ENCODE measurements around the gene ANKEF1. TPM values are rescaled to one million over a fixed set of nuclear protein-coding genes. Genes with fewer than 3 reads are reported as not detected.
A peak's percentile ranks its signal among the peaks of the same experiment; 100 is the strongest.

The ANKEF1 gene
- total RNA-seq, 1 experiment from 2014 or later, result 2.8 TPM

DNA sequence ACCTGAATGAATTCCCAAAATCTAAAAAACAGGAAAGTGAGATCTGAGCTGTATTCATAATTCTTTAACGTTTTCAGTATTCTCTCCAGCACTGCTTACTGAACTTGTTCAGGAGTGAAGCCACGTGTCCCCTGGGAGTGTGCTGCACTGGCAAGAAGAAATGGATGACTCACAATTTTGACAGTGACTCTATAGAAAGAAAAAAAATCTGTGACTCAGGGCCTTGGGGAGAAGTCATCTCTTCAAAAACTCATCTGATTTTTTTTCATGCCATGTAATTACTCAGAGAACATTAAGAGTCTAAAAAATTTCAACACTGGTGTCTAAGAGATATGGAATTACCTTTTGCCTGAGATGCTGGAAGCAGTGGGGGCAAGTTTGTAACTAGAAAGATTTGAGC lies 39.7 kb downstream of the ANKEF1 start:
- peak; percentile 62 for DNase-seq (ENCODE audit: low read depth, low spot score)
- in situ Hi-C loops (cut with HindIII; ENCODE audit: low pct_unique_long_range_greater_than_20kb, low sequenced_read_pairs), result no loop called here

- in situ Hi-C loops (cut with HindIII; ENCODE audit: low pct_unique_long_range_greater_than_20kb, low sequenced_read_pairs), result no loop called here
- no peak for DNase-seq (ENCODE audit: low read depth, low spot score)
Measured at GRCh38 chr20:10075606-10076005, 40.8 kb downstream of the ANKEF1 start.

DNA sequence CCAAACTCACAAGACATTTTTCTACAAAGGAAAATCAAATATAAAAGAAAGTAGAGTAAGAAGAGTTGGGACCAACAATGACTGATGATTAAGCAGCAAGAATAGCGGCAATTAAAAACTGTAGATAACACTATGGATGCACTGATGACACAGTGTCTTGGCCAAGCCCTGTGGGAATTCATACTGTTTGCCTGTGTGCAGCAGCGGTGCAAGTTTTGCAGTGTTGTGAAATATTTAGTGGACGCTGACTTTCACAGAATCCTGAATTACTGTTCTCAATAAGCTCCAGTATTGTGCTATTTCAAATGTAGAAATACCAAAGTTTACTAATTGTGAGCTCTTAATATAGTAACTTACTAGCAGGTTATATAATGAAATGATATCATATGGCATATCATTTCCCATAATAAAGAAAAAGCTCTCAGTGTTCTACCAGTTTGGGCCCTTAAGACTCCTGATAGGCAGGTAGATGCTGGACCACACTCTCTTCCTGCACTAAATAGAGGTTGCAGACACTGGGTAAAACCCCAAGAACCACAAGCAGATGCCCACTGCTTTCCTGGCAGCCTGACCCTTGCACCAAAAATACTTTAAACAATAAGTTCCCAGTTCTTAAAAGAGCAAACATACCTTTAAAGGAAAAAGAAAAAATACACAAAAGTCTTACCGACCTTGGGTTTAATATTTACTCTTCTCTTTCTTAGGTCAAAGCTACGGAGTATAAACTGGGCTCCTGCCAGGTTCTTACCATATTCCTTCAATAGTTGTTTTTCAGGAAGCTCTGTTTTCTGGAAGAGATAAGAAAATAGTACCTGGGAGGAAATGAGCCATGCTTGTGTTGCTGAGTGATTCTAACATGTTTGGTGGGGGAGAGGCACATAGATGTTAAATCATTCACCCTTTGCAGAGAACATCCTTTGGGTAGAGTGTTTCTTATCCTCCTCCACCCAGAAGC lies 41.6 kb downstream of the ANKEF1 start:
- no peak for DNase-seq (ENCODE audit: low read depth, low spot score)
- in situ Hi-C loops (cut with HindIII; ENCODE audit: low pct_unique_long_range_greater_than_20kb, low sequenced_read_pairs), result no loop called here

DNA sequence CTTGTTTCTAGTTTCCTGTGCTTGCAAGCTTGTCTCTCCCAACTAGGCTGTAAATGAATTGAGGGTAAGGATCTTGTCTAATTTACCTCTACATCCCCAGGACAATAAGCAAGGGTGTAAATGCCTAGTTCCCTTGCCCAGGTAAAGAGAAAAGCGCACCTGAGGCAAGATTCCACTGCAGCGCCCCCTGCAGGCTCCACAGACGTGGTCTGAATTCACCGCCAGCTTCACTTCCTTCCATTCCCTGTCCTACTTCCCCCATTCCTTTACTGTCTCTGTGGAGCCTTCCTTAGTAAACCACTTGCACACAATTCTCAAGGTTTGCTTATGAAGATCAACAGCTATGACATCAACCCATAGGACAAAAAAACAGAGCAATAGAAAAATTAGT lies 42.3 kb downstream of the ANKEF1 start:
- in situ Hi-C loops (cut with HindIII; ENCODE audit: low pct_unique_long_range_greater_than_20kb, low sequenced_read_pairs), result no loop called here

GRCh38 chr20:10077886-10078285 lies 43.1 kb downstream of the ANKEF1 start:
- DNase-seq (ENCODE audit: low read depth, low spot score), result no peak
- in situ Hi-C loops (cut with HindIII; ENCODE audit: low pct_unique_long_range_greater_than_20kb, low sequenced_read_pairs), result no loop called here

More for the DNA sequence above, 42.3 kb downstream of the ANKEF1 start:
- no peak for DNase-seq (ENCODE audit: low read depth, low spot score)

DNA sequence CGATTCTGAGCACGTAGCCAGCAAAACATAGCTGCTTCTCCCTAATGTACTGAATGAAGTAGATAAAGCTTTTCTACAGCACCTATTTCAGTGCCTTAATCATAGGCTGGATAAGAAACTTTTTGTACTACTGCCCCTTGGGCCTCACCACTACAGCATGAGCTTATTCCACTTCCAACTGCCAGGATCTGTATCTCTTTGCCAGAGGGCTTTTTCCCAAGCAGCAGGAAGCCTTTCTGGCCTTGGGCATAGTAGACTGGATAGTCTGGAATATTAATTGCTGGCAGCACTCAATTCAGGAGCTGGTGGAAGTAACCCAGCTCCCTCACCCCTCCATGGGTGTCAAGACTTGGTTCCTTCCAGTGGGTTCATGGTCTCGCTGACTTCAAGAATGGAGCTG lies 43.6 kb downstream of the ANKEF1 start:
- in situ Hi-C loops (cut with HindIII; ENCODE audit: low pct_unique_long_range_greater_than_20kb, low sequenced_read_pairs), result no loop called here
- no peak for DNase-seq (ENCODE audit: low read depth, low spot score)

DNA sequence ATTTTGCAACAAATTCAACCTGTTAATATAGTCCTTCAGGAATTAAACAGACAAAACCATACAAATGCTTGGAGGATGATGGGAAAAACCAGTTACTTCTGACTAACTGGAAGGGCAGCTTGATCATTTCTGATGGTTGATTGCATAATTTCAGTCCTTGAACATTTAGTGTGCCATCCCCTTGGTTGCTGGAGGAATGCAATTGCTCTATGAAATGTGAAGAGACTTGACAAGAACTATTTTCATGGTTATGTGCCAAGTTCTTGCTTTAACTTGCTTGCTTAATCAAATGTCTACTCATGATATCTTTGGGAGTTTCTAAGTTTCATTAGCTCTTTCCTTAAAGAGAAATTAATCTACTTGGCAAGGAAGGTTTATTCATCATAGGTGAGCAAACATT lies 45.2 kb downstream of the ANKEF1 start:
- DNase-seq (ENCODE audit: low read depth, low spot score), result no peak

GRCh38 chr20:10080574-10080973 lies 45.8 kb downstream of the ANKEF1 start:
- no peak for DNase-seq (ENCODE audit: low read depth, low spot score)
- in situ Hi-C loops (cut with HindIII; ENCODE audit: low pct_unique_long_range_greater_than_20kb, low sequenced_read_pairs), result no loop called here

More for the DNA sequence above, 45.2 kb downstream of the ANKEF1 start:
- in situ Hi-C loops (cut with HindIII; ENCODE audit: low pct_unique_long_range_greater_than_20kb, low sequenced_read_pairs), result no loop called here

DNA sequence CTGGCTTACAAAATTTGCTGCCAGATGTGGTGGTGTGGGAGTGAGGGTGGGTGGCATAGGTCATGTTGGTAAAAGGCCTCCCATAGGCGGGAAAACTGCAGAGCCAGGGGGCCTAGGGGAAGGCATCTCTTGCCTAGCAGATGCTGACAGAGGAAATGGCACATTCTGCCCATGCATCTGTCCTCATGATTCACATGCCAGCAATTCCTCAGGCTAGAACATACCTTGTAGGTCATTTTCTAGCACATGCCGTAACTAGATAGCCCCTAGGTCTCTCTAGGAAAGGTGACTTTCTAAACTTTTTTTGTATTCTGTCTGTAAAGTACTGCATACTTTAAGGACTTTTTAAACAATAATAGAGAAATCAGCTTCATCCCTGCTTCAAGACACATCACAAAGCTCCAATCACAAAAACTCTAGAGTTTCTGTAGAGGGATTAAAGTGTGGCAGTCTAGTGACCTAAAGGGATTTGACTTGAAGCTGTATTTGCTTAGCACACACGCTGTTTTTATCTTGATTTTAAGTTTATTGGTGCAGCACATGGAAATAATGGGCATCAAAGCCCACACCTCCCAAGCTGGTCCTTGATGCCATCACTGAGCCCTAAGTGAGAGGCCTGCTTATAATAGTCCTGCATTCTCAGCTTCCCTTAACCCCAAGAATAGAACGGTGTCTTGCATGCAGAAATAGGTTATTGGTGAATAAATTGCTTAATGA lies 55.2 kb downstream of the ANKEF1 start:
- no peak for DNase-seq (ENCODE audit: low read depth, low spot score)
- in situ Hi-C loops (cut with HindIII; ENCODE audit: low pct_unique_long_range_greater_than_20kb, low sequenced_read_pairs), result no loop called here

DNA sequence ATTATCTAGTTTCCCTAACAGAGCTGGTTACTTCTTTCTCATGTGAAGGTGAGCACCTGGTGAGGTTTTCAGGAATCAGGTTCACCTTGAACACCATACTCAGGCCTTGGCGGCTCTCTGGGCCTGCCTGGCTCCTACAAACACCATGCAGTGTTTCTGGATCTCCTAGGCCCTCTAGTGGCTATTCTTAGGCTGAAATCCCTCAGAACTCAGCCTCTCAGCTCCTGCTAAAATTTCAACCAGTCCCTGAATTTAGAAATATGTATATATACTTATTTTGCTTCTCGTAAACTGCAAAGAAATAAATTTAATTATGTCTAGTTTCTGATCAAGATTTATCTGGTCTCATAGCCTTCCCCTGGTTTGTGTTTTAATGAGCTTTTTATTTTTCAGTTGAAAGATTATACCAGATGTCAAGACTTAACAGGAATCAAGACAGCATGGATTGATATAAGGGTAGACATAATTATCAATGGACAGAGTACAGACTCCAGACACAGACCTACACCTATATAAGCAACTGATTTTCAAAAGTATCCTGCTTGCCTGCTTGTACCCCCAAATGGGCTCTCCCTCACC lies 55.9 kb downstream of the ANKEF1 start:
- peak; percentile 72 for DNase-seq (ENCODE audit: low read depth, low spot score)
- in situ Hi-C loops (cut with HindIII; ENCODE audit: low pct_unique_long_range_greater_than_20kb, low sequenced_read_pairs), result no loop called here

GRCh38 chr20:10093087-10093591 lies 58.4 kb downstream of the ANKEF1 start:
- DNase-seq (ENCODE audit: low read depth, low spot score), result no peak
- in situ Hi-C loops (cut with HindIII; ENCODE audit: low pct_unique_long_range_greater_than_20kb, low sequenced_read_pairs), result no loop called here

DNA sequence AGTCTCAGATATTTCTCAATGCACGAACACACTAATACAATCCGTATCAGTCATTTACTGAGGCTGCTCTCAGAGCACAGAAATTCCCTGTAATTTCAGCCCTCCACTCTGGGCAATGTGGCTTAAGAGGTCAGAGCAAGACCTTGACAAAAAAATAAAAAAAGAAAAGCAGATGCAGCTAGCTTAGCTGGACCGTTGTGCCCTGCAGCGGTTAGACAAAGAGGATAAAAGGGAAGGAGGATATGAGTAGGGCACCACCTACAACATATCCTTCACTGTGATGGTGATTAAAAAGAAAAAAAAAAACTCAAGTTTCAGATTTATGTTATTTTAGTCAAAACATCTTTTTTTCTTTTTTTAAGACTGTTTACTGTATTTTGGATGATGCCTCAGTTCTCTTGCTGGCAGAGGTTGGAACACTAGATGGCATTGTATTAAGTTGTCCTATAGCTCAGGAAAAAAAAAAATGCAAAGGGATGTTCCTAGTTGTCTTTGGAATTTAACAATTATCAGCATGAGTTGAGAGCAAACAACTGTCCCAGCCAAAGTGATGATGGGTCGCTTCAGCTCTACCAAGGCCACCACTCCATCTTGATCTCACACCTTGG lies 59.9 kb downstream of the ANKEF1 start:
- peak; percentile 22 for DNase-seq (ENCODE audit: low read depth, low spot score)
- in situ Hi-C loops (cut with HindIII; ENCODE audit: low pct_unique_long_range_greater_than_20kb, low sequenced_read_pairs), result no loop called here

DNA sequence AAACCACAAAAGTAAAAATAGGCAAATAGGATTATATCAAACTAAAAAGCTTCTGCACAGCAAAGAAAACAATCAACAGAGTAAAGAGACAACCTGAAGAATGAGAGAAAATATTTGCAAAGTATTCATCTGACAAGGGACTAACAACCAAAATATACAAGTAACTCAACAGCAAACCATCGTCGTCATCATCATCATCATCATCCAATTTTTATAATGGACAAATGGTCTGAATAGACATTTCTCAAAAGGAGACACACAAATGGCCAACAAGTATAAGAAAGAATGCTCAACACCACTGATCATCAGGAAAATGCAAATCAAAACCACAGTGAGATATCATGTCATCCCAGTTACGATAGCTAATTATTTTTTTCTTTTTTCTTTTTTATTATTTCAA lies 62.0 kb downstream of the ANKEF1 start:
- no peak for DNase-seq (ENCODE audit: low read depth, low spot score)
- in situ Hi-C loops (cut with HindIII; ENCODE audit: low pct_unique_long_range_greater_than_20kb, low sequenced_read_pairs), result no loop called here

DNA sequence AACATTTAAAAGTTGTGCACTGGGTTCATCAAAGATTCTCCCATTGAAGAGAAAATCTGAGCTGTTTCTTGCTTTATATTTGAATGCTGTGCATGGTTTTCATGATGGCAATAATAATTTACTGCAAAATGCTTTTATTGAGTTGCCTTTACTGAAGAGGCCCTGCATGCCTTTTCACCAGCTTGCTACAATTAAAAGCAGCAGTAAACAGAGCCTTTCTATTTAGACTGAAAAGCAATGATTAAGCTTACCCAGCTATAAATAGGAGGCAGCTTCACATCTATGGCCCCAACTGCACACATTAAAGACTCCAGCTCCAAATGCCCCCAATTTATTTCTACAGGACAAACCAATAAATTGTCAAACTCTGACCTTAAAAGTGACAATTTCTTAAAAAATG lies 70.3 kb downstream of the ANKEF1 start:
- DNase-seq (ENCODE audit: low read depth, low spot score), result no peak
- in situ Hi-C loops (cut with HindIII; ENCODE audit: low pct_unique_long_range_greater_than_20kb, low sequenced_read_pairs), result no loop called here
